Measurements from ENCODE around the gene PPP2CA. TPM values are rescaled to one million over a fixed set of nuclear protein-coding genes. Genes with fewer than 3 reads are reported as not detected.

PPP2CA gene
- total and polyA plus RNA-seq, 2 of the 8 experiments (the other 6 are each of a cell fraction or from before 2014, with no cell fraction given): 75.0 to 205 TPM

DNA sequence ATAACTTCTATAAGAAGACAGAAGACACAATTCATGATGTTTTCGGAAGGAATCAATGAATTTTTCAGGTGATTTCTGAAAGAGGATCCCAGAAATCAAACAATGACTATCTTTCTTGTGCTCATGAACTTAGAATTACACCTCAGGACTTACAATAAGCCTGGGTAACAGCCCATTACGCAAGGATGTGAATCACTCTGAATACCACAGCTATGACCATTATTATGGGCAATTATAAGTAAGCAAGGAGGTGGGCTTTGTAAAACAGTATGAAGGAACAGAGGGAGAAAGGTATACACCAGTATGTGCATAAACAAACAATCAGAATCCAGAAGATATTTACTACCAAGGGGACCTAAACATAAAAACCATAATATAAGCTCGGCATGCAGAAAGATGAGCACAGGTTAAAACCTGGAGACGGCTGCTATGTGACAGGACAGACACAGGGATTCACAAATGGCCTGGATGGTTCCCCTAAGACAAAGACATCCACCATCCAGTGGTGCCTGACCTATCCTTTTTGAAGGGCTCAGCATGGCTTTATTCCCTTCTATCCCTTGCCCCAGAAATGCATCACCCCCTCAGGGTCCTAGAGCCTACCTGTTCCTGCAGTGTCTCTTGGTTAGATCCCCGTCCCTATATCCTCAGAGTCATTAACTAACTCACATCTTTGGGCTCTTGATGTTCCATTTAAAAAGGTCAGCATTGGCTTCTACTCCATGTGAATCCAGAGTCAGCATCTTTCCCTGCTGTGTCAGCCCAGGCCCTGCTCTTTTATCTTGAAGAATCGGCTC, 21.8 kb upstream of the PPP2CA start:
- CTCF ChIA-PET (ENCODE audit: partially characterized antibody): interaction anchor here (0.6 to 3.0 kb wide), 6 partner anchors 10 to 278 kb away, joined by 3 to 20 read pairs (median 4); no protein-coding TSS in a partner anchor
- Histone ChIP-seq H3K4me3 (ENCODE audit: extremely low read depth in 1 of 4, insufficient read depth in 2 of 4, low read depth in 3 of 4, low read length in 4 of 4) (no peak overlapping the region), H3K23ac (ENCODE audit: insufficient read length) (no peak overlapping the region), H3K56ac (replicated peaks; ENCODE audit: insufficient read length, low read depth, low read length) (no peak overlapping the region), H3K9ac (replicated peaks in 1 of 4; ENCODE audit: extremely low read depth in 1 of 4, low read depth in 3 of 4, low read length in 3 of 4) (no peak overlapping the region), H3K79me2 (ENCODE audit: control insufficient read depth in 1 of 2, insufficient read depth in 2 of 2, low read length in 2 of 2) (no peaks in the 10 kb centered on the region), H2BK20ac (ENCODE audit: low read length) (no peak overlapping the region), H3K14ac (ENCODE audit: insufficient read length) (no peak overlapping the region), H3K79me1 (ENCODE audit: low read depth, low read length) (no peaks in the 10 kb centered on the region), H3K23me2 (ENCODE audit: low read depth, low read length) (no peaks in the 10 kb centered on the region), H2BK120ac (replicated peaks; ENCODE audit: low read depth, low read length) (no peak overlapping the region), H3K27ac (ENCODE audit: low read depth, low read length) (no peak overlapping the region), H3K4me2 (ENCODE audit: insufficient read depth in 1 of 2, low read depth in 2 of 2, low read length in 2 of 2) (peak overlapping the region; percentile 11 to 56; a peak in 3 of 4 replicates), H3K36me3 (ENCODE audit: control insufficient read depth in 2 of 4, insufficient read depth in 4 of 4, low read length in 3 of 4) (no peaks in the 10 kb centered on the region), H3K18ac (ENCODE audit: extremely low read depth, low read length) (no peak overlapping the region), H2AK5ac (ENCODE audit: low read depth, low read length) (no peak overlapping the region), H4K5ac (ENCODE audit: insufficient read length, low read depth, low read length) (peak overlapping the region; percentile 79), H2BK15ac (ENCODE audit: low read length) (no peak overlapping the region), H4K8ac (ENCODE audit: extremely low read depth, insufficient read depth, low read length) (no peak overlapping the region), H3K4ac (replicated peaks; ENCODE audit: insufficient read length, low read depth, low read length) (no peak overlapping the region), H4K91ac (replicated peaks; ENCODE audit: insufficient read length, low read length) (no peak overlapping the region), H2AFZ (ENCODE audit: low read length) (peak overlapping the region; percentile 67; the same call in 1 of the 2 replicates), H3K9me3 (ENCODE audit: insufficient read depth in 2 of 2, low read depth in 1 of 2, low read length in 1 of 2) (no peaks in the 10 kb centered on the region), H2BK12ac (ENCODE audit: low read depth, low read length) (no peak overlapping the region), H3K4me1 (replicated peaks in 1 of 4; ENCODE audit: control insufficient read depth in 3 of 4, insufficient read depth in 4 of 4, low read length in 3 of 4) (peaks cover 8 to 21% (median 19%) of the 10 kb centered on the region in 4 experiments; a peak in 6 of 7 replicates), H2BK5ac (ENCODE audit: low read depth, low read length) (no peak overlapping the region), H3K27me3 (replicated peaks in 1 of 4; ENCODE audit: control insufficient read depth in 3 of 4, extremely low read depth in 1 of 4, insufficient read depth in 3 of 4, low read length in 3 of 4) (no peaks in the 10 kb centered on the region), H4K20me1 (replicated peaks in 1 of 2; ENCODE audit: control insufficient read depth in 1 of 2, insufficient read depth in 2 of 2, low read length in 2 of 2) (no peaks in the 10 kb centered on the region)
- FAIRE-seq (peak; percentile 82), DNase-seq (ENCODE audit: low read depth in 1 of 2, low spot score in 2 of 2) (no peak)
- POLR2A ChIA-PET (ENCODE audit: partially characterized antibody): interaction anchor here (0.6 to 5.5 kb wide), 8 partner anchors 8 to 298 kb away, joined by 3 to 35 read pairs (median 3); partner anchors contain the start of gene PPP2CA
- WGBS, 2 experiments (ENCODE audit: extremely low coverage in 1 of 2, insufficient coverage in 1 of 2, insufficient read length in 1 of 2, insufficient replicate concordance in 2 of 2, low coverage in 1 of 2, low lambda C conversion rate in 2 of 2, missing lambda C conversion rate in 1 of 2): 67% methylated on average over 6 of the region's 6 CpGs; no CpG with 5 or more reads in 1 of the 2 experiments
- TF ChIP-seq ATF3 (IDR thresholded peaks at IDR 0.05; ENCODE audit: insufficient read depth, low read depth, low read length): no peak
- TF ChIP-seq NANOG (IDR thresholded peaks at IDR 0.05; ENCODE audit: insufficient read depth, low read depth, low read length, poor library complexity, severe bottlenecking): no peak
- TF ChIP-seq SP1 (IDR thresholded peaks at IDR 0.05; ENCODE audit: low read depth, low read length): peak; percentile 56; the same call in 1 of the 2 replicates
- no peak for TF ChIP-seq JUN (IDR thresholded peaks at IDR 0.05; ENCODE audit: low read depth, low read length)
- no peak for TF ChIP-seq BRCA1 (IDR thresholded peaks at IDR 0.05; ENCODE audit: low read depth, low read length)
- no peak for TF ChIP-seq RXRA (IDR thresholded peaks at IDR 0.05; ENCODE audit: insufficient read depth, low read depth, low read length)
- TF ChIP-seq FOSL1 (IDR thresholded peaks at IDR 0.05; ENCODE audit: insufficient read depth, low read depth, low read length): peak; percentile 94
- TF ChIP-seq CBX8 (IDR thresholded peaks at IDR 0.05; ENCODE audit: borderline replicate concordance, low read depth, low read length): no peak
- TF ChIP-seq, protein P1, sequence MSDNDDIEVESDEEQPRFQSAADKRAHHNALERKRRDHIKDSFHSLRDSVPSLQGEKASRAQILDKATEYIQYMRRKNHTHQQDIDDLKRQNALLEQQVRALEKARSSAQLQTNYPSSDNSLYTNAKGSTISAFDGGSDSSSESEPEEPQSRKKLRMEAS (IDR thresholded peaks at IDR 0.05): no peak
- no peak for TF ChIP-seq SAP30 (IDR thresholded peaks at IDR 0.05; ENCODE audit: insufficient read depth, insufficient replicate concordance, low read length)
- TF ChIP-seq CHD2 (IDR thresholded peaks at IDR 0.05; ENCODE audit: low read length): no peak
